Activated naive CD4-positive, alpha-beta T cell treated with anti-CD3 and anti-CD28 coated beads, Interleukin-2, amount 50 U/mL, for 72 hours (primary cell): Measurements from ENCODE around the gene OPTC. TPM values are rescaled to one million over a fixed set of nuclear protein-coding genes. Genes with fewer than 3 reads are reported as not detected.

ENCODE experiments used
- ATAC-seq, 2 donors: fragments of 150-1000 bp; cut with Tn5 transposase; 2 replicates each; pipeline ENCODE4 v1.10.0; 2021; ENCODE audit warnings: mild to moderate bottlenecking in 2 of 2, moderate library complexity in 2 of 2
- DNase-seq, 2 donors: peaks; one replicate each; pipeline ENCODE4 v3.0.0; 2021 to 2022; ENCODE audit warnings: low spot score in 2 of 2
- H3K27ac Mint-ChIP-seq, 2 donors: one replicate each; pipeline ENCODE4 v1.8.0; 2022; ENCODE audit warnings: mild to moderate bottlenecking in 2 of 2, mixed read lengths in 2 of 2
- H3K36me3 Mint-ChIP-seq, 2 donors: one replicate each; pipeline ENCODE4 v1.8.0; 2022; ENCODE audit warnings: mixed read lengths in 2 of 2
- H3K9me3 Mint-ChIP-seq, 2 donors: one replicate each; pipeline ENCODE4 v1.8.0; 2022; ENCODE audit warnings: mixed read lengths in 2 of 2
- total RNA-seq, 2 donors: library from RNA; stranded (reverse); gene quantifications; one replicate each; pipeline ENCODE4 v1.2.3, GENCODE V29; 2022

Gene OPTC
- total RNA-seq, 2 donors from 2014 or later = not detected

GRCh38 chr1:203531063-203531462 lies 37.1 kb downstream of the OPTC start:
- ATAC-seq = no peak

DNA sequence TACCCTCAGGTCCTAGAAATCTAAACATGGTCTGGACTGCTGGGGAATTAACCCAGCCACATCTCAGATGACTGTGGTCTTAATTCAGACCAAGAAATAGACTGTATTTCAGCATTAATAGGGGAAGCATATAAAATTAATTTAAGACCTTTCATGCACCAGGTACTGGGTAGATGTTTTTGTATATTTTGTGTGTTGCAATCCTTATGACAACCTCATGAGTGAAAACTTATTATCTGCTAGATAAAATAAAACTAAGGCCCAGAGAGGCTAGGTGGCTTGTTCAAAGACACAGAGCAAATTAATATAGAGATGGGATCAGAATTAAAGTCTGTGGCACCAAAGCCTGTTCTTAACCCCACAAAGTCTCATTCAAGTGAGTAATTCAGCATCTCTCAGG lies 40.1 kb downstream of the OPTC start:
- no peaks in the 10 kb centered on the region for H3K36me3 Mint-ChIP-seq
- ATAC-seq = no peak
- H3K9me3 Mint-ChIP-seq = no peaks in the 10 kb centered on the region
- H3K27ac Mint-ChIP-seq = no peak overlapping the region
- no peak for DNase-seq

More at GRCh38 chr1:203531063-203531462, 37.1 kb downstream of the OPTC start:
- no peak for DNase-seq
- Mint-ChIP-seq H3K9me3 (no peaks in the 10 kb centered on the region), H3K36me3 (no peaks in the 10 kb centered on the region), H3K27ac (no peak overlapping the region)

- Mint-ChIP-seq H3K36me3 (no peaks in the 10 kb centered on the region), H3K27ac (no peak overlapping the region), H3K9me3 (no peaks in the 10 kb centered on the region)
- ATAC-seq = no peak
- DNase-seq = no peak
These were observed 40.6 kb downstream of the OPTC start for GRCh38 chr1:203534526-203534925.

- no peak overlapping the region for H3K27ac Mint-ChIP-seq
- DNase-seq (no peak), ATAC-seq (no peak)
- no peaks in the 10 kb centered on the region for H3K9me3 Mint-ChIP-seq
- no peaks in the 10 kb centered on the region for H3K36me3 Mint-ChIP-seq
These were observed 42.6 kb downstream of the OPTC start for GRCh38 chr1:203536575-203536974.

GRCh38 chr1:203536980-203537455 lies 43.1 kb downstream of the OPTC start:
- ATAC-seq = no peak
- no peak overlapping the region for H3K27ac Mint-ChIP-seq
- H3K9me3 Mint-ChIP-seq = no peaks in the 10 kb centered on the region
- H3K36me3 Mint-ChIP-seq = no peaks in the 10 kb centered on the region
- no peak for DNase-seq

- H3K9me3 Mint-ChIP-seq = no peaks in the 10 kb centered on the region
- DNase-seq (no peak), ATAC-seq (no peak)
- no peak overlapping the region for H3K27ac Mint-ChIP-seq
- no peaks in the 10 kb centered on the region for H3K36me3 Mint-ChIP-seq
These were observed 44.0 kb downstream of the OPTC start for GRCh38 chr1:203537806-203538464.

GRCh38 chr1:203538726-203539125 lies 44.8 kb downstream of the OPTC start:
- DNase-seq (no peak), ATAC-seq (no peak)
- Mint-ChIP-seq H3K36me3 (no peaks in the 10 kb centered on the region), H3K9me3 (no peaks in the 10 kb centered on the region), H3K27ac (no peak overlapping the region)

DNA sequence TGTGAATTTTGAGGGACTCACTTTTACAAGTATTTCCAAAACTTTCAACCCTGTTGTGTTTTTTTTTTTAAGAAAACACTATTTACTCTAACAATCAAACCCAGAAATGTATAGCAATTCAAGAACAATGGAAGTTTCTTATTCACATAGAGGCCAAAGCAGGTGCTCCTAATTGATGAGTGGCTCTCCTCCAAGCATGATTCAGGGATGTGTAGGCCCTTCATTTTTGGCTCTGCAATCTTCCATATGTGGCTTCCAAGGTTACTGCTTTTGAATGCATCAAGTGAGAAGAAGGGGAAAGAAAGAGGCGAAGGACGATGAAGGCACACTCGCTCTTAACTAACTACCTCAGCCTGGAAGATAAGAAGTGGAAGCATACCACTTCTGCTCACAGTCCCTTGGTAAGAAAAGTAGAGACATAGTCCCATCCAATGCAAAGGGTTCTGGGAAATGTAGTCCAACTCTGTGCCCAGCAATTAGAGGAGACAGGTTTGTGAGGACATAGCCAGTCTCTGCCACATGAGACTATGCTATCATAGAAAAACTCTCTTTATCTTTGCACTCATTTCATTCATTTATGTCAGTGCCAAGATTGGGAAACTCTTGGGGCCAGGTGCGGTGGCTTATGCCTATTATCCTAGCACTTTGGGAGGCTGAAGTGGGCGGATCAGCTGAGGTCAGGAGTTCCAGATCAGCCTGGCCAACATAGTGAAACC lies 46.0 kb downstream of the OPTC start:
- no peaks in the 10 kb centered on the region for H3K36me3 Mint-ChIP-seq
- DNase-seq = no peak
- no peak for ATAC-seq
- H3K27ac Mint-ChIP-seq = no peak overlapping the region
- H3K9me3 Mint-ChIP-seq = no peaks in the 10 kb centered on the region

DNA sequence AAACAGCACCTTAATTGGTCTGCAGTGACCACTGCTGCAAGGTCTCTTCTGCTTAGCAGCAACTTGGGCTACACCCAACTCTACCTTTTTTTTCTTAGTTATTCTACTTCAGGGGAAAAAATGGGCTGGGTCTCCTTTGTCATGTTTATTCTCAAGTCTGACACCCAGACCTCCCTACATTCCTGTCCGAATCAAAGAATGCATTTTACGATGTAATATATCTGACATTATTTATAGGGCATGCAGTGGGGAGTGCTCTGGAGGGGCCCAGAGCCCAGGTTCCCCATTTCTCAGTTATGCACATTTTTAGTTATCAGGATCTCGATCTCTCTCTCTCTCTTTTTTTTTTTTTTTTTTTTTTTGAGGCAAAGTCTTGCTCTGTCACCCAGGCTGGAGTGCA lies 50.5 kb downstream of the OPTC start:
- DNase-seq = no peak
- ATAC-seq = no peak

DNA sequence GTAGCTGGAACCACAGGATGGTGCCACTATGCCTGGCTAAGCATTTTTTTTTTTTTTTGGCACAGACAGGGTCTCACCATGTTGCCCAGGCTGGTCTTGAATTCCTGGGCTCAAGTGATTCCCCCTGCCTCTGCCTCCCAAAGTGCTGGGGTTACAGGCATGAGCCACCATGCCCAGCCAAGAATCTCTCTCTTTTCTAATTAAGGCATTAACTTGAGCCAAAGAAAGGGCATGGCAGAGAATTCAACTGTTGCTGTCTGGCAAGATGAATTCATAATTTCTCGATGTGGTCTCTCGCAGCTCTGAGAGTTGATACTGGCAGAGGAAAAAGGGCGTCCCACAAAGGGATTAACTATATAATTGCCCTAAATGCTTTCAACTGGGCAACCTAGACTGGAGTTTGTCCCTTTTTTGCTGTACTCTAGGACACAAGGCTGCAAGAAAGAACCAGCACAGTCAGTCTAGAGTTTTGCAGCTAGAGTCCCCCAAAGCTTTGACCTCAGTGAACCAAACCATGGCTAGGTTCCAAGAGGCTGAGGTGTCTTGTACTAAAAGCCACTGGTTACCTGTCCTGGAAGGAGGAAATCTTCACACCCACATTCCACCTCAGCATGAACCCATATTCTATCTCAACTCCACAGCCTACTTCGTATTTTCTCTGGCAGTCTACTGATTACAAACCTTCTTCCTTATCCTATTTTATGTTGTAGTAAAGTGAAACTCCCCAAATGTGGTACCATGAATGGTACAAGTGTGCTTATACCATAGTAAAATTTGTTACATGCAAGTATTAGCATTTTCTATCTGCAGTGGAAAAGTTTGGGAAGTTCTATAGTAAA lies 51.2 kb downstream of the OPTC start:
- H3K36me3 Mint-ChIP-seq = no peaks in the 10 kb centered on the region
- no peaks in the 10 kb centered on the region for H3K9me3 Mint-ChIP-seq
- DNase-seq (no peak), ATAC-seq (no peak)
- H3K27ac Mint-ChIP-seq = peak overlapping the region in 1 of 2 donors; percentile 27

More for the DNA sequence above, 50.5 kb downstream of the OPTC start:
- Mint-ChIP-seq H3K36me3 (no peaks in the 10 kb centered on the region), H3K9me3 (no peaks in the 10 kb centered on the region), H3K27ac (no peak overlapping the region)

DNA sequence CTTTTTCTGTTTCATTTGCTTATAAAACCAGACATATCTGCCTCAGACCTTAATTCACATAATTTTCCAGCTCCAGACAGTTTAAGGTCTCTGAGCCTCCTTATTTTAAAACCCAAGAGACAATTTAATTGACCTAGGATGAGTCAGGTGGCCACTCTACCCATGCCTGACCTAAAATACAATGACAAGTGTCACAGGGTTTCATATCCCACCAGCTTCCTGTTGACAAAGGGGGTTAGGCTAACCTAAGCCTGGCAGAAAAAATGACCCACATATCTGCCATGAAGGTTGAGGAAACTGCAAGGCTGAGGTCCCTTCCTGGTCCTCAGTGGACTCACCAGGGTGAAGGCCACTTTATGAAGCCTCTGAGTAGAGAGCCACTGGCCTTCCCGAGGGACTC lies 52.3 kb downstream of the OPTC start:
- ATAC-seq (no peak), DNase-seq (no peak)
- no peaks in the 10 kb centered on the region for H3K9me3 Mint-ChIP-seq
- no peak overlapping the region for H3K27ac Mint-ChIP-seq
- H3K36me3 Mint-ChIP-seq = no peaks in the 10 kb centered on the region

DNA sequence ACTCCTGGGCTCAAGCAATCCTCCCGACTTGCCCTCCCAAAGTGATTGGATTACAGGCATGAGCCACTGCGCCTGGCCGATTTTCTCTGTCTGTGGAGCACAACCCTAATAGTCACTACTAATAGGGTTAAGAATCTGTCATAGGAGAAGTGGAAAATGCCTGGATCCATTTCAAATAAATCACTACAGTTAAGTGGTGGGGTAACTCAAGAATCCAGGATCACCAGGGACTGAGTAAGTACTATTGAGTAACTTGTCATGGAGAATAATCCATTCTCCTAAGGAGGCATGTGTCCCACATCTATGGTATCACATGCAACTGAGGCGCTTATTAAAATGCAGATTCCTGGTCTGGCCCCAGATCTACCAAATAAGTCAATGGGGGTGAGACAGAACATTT lies 53.2 kb downstream of the OPTC start:
- no peak overlapping the region for H3K27ac Mint-ChIP-seq
- no peaks in the 10 kb centered on the region for H3K9me3 Mint-ChIP-seq
- no peaks in the 10 kb centered on the region for H3K36me3 Mint-ChIP-seq
- DNase-seq (no peak), ATAC-seq (no peak)

- no peaks in the 10 kb centered on the region for H3K9me3 Mint-ChIP-seq
- no peaks in the 10 kb centered on the region for H3K36me3 Mint-ChIP-seq
- ATAC-seq (no peak), DNase-seq (no peak)
- H3K27ac Mint-ChIP-seq = no peak overlapping the region
These were observed 53.9 kb downstream of the OPTC start for GRCh38 chr1:203547771-203548421.

- no peaks in the 10 kb centered on the region for H3K9me3 Mint-ChIP-seq
- DNase-seq (no peak), ATAC-seq (no peak)
- no peak overlapping the region for H3K27ac Mint-ChIP-seq
- H3K36me3 Mint-ChIP-seq = no peaks in the 10 kb centered on the region
These were observed 54.9 kb downstream of the OPTC start for GRCh38 chr1:203548892-203549291.

GRCh38 chr1:203549309-203549708 lies 55.4 kb downstream of the OPTC start:
- ATAC-seq = no peak
- Mint-ChIP-seq H3K27ac (no peak overlapping the region), H3K36me3 (no peaks in the 10 kb centered on the region), H3K9me3 (no peaks in the 10 kb centered on the region)
- no peak for DNase-seq

GRCh38 chr1:203550846-203551245 lies 56.9 kb downstream of the OPTC start:
- Mint-ChIP-seq H3K36me3 (no peaks in the 10 kb centered on the region), H3K9me3 (no peaks in the 10 kb centered on the region)

GRCh38 chr1:203551550-203551949 lies 57.6 kb downstream of the OPTC start:
- H3K36me3 Mint-ChIP-seq = no peaks in the 10 kb centered on the region
- no peak overlapping the region for H3K27ac Mint-ChIP-seq
- DNase-seq (no peak), ATAC-seq (no peak)
- no peaks in the 10 kb centered on the region for H3K9me3 Mint-ChIP-seq

More at GRCh38 chr1:203550846-203551245, 56.9 kb downstream of the OPTC start:
- no peak for DNase-seq
- no peak for ATAC-seq
- no peak overlapping the region for H3K27ac Mint-ChIP-seq
